GM21515 (cell line): ENCODE data around the gene PIP4P1.

Source experiments
- ATAC-seq: cut with Tn5 transposase; IDR thresholded peaks from one replicate; pipeline ENCODE4 v1.9.1; 2021; ENCODE audit not compliant: unreplicated experiment

The PIP4P1 gene

GRCh38 chr14:20438664-20439063, 22.6 kb downstream of the PIP4P1 start:
- no peak for ATAC-seq

GRCh38 chr14:20436363-20436755, 24.9 kb downstream of the PIP4P1 start:
- ATAC-seq: no peak

GRCh38 chr14:20435582-20436362, 25.5 kb downstream of the PIP4P1 start, which contains the start of gene KLHL33:
TSS of gene KLHL33 (minus strand) at chr14:20436166. CDS start at chr14:20435811, 355 bp downstream.
- no peak for ATAC-seq

- ATAC-seq: no peak
These were observed 26.3 kb downstream of the PIP4P1 start for GRCh38 chr14:20434701-20435581.

- no peak for ATAC-seq
These were observed 31.2 kb downstream of the PIP4P1 start for GRCh38 chr14:20429801-20430669.

GRCh38 chr14:20428802-20429201, 32.4 kb downstream of the PIP4P1 start:
- no peak for ATAC-seq

- peak; percentile 36 for ATAC-seq
These were observed 33.2 kb downstream of the PIP4P1 start for GRCh38 chr14:20428010-20428365.

GRCh38 chr14:20427231-20428009, 33.8 kb downstream of the PIP4P1 start:
- ATAC-seq: peak; percentile 70

- no peak for ATAC-seq
These were observed 36.4 kb downstream of the PIP4P1 start for GRCh38 chr14:20424851-20425250.

- no peak for ATAC-seq
These were observed 38.3 kb downstream of the PIP4P1 start for GRCh38 chr14:20422886-20423285.

GRCh38 chr14:20421267-20421666, 40.0 kb downstream of the PIP4P1 start:
- ATAC-seq: no peak

- ATAC-seq: no peak
These were observed 41.8 kb downstream of the PIP4P1 start for GRCh38 chr14:20419419-20419818.

GRCh38 chr14:20418501-20418909, 42.7 kb downstream of the PIP4P1 start:
- no peak for ATAC-seq

GRCh38 chr14:20417250-20418186, 43.7 kb downstream of the PIP4P1 start:
- no peak for ATAC-seq

GRCh38 chr14:20416223-20416622, 45.0 kb downstream of the PIP4P1 start:
- ATAC-seq: no peak

GRCh38 chr14:20415782-20416206, 45.4 kb downstream of the PIP4P1 start:
- peak; percentile 43 for ATAC-seq

- no peak for ATAC-seq
These were observed 47.5 kb downstream of the PIP4P1 start for GRCh38 chr14:20413744-20414082.

- ATAC-seq: peak; percentile 55
These were observed 48.1 kb downstream of the PIP4P1 start, which contains the start of gene TEP1 for GRCh38 chr14:20412876-20413743. TSS of gene TEP1 (minus strand) at chr14:20413501. CDS start at chr14:20408439, 5,062 bp downstream.
